ENCODE measurements around the gene FOLH1.
"Not testable (repeated sequence)": the region's sequence is repeated elsewhere in the genome, so short reads cannot be mapped to it uniquely, and the experiment has no call there.

The FOLH1 gene

DNA sequence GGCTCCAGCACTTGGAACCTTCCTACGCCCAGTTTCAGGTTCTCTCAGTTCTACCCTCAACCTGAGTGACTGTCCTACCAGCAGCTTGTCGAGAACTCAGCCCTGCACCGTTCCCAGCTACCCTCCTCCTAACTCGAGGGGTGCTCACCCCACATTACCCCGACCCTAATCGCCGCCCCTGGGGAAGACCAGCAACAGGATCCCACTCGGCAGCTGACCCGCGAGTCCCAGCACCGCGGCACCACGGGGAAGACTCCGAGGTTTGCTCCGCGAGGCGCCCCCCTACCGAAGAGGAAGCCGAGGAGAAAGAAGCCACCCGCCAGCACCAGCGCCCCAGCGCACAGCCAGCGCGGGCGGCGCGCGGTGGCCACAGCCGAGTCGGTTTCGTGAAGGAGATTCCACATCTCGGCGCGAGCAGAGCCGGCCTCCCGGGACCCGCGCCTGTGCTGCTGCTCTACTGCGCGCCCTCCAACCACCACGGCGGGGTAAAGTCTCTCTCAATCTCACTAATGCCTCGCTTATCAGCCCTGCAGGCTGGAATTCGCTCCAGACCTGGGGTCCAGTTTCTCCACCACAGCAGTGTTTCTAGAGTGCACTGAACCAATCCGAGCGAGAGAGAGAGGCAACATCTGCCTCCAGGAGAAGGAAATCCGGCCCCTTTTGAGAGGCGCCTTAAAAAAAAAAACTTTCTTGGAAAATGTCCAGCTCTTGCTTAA, at the start of gene FOLH1:
FOLH1 (minus strand) TSS at position 597 of the 716 bp plus-strand sequence; CDS start at position 404, 193 bp downstream.
- DNase-seq (ENCODE audit: low read depth, low spot score): no peak

DNA sequence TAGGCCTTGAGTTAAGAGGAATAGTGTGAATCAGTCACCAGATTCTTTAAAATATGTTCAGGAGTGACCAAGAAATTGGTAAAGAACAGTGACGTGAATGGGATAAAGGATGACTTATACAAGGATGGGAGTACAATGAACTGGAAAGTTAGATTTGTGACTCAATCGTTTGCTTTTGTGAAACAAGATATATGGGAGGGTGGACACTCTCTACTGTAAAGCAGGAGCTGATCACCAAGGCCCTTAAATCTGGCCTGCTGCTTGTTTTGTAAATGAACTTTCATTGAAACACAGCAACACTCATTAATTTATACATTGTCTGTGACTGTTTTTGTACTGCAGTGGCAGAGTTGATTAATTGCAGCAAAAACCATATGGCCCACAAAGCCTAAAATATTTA, 46.7 kb upstream of the FOLH1 start:
- not testable (repeated sequence) for DNase-seq (ENCODE audit: low read depth, low spot score)

DNA sequence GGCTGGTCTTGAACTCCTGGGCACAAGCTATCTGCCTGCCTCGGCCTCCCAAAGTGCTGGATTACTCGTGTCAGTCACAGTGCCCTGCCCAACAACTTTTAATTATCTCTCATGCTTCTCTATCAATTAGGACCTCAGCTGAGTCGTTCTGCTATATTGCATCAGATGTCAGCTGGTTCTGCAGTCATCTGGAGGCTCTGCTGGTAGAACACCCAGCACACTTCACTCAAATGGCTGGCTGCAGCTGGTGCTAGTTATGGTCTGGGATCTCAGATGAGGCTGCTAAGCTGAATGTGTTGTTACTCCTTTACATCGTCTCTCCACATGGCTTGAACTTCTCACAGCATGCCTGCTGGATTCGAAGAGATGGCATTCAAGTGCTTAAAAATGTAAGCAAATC, 42.8 kb upstream of the FOLH1 start:
- DNase-seq (ENCODE audit: low read depth, low spot score): not testable (repeated sequence)

DNA sequence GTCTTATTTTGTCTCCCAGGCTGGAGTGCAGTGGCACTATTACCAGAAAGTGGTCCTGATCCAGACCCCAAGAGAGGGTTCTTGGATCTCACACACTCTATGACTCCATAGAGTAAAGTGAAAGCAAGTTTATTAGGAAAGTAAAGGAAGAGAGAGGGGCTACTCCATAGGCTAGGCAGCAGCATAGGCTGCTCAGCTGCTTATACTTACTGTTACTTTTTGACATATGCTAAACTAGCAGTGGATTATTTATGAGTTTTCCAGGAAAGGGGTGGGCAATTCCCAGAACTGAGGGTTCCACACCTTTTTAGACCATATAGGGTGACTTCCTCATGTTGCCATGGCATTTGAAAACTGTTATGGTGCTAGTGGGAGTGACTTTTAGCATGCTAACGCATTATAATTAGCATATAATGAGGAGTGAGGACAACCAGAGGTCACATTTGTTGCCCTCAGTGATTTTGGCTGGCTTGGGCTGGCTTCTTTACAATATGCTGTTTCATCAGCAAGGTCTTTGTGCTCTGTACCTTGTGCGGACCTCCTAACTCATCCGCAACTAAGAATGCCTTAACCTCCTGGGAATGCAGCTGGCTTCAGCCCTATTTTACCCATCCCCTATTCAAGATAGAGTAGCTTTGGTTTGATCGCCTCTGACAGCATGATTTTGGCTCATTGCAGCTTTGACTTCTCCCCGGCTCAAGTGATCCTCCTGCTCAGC, 42.2 kb upstream of the FOLH1 start:
- DNase-seq (ENCODE audit: low read depth, low spot score): not testable (repeated sequence)

DNA sequence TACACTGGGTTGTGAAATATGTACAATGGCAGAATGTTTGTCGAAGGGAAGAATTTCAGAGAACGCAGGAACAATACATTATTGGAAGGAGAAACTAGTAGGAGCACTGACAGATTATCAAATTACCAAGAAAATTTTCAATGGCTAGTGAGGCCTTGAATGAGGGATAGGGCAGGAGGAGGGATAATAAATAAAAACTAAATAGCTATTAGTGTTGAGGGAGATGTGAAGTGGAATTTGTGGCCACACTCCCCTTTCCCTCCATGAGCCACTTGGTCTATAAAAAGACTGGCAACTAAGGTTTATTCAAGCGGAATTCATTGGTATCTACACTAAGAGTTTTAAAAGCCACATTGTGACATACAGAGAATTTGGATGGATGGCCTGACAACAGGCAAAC, 41.0 kb upstream of the FOLH1 start:
- not testable (repeated sequence) for DNase-seq (ENCODE audit: low read depth, low spot score)

DNA sequence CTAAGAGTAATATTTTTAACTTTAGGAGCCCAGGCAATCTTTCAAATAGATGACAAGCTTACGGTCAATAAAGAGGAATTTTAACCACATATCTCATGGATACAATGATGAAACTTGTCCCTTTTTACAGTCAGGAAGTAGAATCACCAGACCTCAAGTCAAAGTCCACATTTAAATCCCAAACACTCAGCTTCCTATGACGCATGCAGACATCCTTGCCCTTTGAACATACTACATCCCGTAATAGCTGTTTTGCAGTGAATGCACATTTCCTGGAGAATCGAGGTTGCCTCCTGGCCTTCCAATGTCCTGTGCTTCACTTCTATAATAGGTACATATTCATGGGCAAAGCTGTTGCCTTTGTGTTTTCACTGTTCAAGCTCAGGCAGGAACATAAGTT, 25.3 kb upstream of the FOLH1 start:
- DNase-seq (ENCODE audit: low read depth, low spot score): not testable (repeated sequence)

DNA sequence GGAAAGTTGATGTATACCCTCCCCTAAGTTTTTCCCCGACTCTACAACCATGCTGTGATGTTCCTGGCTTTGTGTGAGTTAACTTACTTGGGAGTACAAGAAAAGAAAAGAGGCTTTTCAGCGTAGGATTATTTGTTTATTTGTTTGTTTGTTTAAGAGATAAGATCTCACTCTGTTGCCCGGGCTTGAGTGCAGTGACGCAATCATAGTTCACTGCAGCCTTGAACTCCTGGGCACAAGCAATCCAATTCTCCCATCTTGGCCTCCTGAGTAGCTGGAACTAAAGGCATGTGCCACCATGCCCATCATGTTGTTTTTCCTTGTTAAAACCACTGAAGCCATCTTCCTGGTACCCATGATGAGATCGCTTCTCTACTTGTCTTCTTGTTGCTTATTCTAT, 24.6 kb upstream of the FOLH1 start:
- DNase-seq (ENCODE audit: low read depth, low spot score): not testable (repeated sequence)

DNA sequence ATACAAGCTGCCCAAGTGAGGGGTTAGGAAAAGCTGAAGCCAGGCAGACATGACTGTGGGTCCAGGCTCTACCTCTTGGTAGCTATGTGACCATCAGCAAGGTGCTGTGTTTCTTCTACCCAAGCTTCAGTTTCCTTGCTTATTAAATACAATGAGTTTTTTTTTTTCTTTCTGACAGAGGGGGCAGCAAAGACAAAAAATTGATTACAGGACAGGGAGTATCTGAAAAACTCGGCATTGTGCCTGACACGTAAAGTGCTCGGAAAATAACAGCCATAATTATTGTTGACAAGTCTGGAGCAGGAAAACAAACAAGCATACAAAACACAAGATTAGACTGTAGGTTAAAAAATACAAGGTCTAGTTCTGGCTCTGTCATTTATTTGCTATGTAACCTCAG, 23.3 kb upstream of the FOLH1 start:
- not testable (repeated sequence) for DNase-seq (ENCODE audit: low read depth, low spot score)

DNA sequence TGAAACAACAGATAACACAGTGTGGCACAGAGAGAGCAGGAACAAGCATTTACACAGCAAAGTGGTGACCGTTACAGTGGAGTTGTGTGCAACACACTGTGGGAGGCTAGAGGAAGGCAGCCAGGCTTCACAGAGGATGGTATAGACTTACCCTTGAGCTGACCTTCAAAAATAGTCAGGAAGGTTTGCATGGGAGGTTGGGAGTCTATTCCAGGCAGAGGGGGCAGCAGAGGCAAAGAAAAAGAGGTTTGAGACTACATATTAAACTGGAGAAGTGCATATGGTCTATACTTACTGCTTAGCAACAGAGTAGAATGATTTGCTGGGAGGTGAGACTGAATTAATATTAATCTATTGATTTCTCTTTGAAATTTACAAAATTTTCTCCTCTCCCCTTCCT, 22.1 kb upstream of the FOLH1 start:
- DNase-seq (ENCODE audit: low read depth, low spot score): not testable (repeated sequence)

DNA sequence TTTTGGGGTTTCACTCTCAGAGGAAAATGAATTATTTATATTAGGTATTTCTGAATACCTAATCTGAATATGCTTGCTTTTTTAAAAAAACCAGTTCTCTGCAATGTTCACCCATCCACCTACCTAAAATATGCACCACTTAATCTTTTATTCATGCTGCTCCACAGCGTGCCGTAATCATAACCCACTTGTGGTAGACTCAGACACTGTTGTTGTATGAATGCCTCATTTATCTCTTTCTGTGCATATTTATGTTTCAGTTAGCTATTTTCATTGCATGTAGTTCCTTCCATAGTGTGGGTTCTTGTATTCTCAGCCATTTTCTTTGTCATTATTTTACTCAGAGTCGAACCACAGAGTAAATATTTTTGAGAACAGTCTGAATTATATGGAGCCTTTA, 21.6 kb upstream of the FOLH1 start:
- DNase-seq (ENCODE audit: low read depth, low spot score): not testable (repeated sequence)

DNA sequence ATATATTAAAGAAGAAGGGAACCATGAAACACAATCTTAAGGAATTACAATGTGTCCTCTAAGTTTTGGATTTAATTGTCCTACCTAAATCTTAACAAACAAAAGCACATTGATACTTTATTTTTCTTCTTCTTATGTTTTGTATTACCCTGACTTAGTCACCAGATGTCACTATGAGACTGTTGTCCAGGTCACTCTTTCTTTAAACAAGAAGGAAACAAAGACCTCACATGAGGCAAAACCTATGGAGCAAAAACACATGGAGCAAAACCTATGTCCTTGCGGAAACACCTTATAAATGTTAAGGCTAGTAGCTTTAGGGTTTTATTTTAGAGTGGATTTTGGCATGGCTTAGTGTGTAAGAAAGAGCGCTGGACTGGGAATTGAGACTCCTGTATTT, 20.7 kb upstream of the FOLH1 start:
- not testable (repeated sequence) for DNase-seq (ENCODE audit: low read depth, low spot score)

DNA sequence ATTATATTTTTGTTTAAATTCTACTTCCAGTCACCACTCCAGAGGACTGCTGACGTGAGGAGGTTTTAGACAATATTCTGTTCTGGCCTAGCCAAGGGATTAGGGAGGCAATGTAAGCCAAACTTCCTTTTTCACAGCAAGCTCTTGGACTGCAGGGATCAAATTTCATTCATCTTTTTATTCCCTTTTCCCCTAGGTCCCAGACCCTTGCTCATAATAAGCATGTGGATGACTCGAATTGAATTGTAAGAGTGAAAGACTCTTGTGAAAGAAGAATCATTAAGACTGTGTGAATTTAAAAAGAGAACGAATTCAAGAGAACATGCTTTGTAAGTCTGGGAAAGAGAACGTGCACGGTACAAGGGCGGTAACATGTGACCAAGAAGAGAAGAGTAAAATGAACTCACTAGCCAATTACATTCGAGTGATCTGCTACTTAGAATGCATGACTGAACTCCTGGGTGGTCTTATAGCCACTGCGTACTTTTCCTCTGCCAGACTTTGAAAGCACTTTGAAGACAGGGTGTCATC, 16.9 kb upstream of the FOLH1 start:
- DNase-seq (ENCODE audit: low read depth, low spot score): not testable (repeated sequence)

DNA sequence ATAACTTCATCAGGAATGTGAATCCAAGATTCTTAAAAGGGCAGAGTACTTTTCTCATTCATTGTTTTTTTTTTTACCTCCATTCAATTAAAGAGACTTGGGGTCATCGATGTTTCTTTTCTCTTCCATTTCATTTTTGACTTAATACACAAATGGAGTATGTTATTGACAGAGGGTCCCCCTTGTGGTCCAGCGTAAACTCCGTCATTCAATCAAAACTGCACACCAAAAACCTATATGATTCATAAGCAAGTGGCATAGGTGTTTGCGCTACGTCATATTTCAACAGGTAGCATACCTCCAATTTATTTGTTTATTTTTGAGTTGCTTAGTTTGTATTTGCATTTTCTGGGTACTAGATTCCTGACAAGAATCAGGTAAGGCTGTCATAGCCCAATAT, 12.7 kb upstream of the FOLH1 start:
- DNase-seq (ENCODE audit: low read depth, low spot score): no peak

DNA sequence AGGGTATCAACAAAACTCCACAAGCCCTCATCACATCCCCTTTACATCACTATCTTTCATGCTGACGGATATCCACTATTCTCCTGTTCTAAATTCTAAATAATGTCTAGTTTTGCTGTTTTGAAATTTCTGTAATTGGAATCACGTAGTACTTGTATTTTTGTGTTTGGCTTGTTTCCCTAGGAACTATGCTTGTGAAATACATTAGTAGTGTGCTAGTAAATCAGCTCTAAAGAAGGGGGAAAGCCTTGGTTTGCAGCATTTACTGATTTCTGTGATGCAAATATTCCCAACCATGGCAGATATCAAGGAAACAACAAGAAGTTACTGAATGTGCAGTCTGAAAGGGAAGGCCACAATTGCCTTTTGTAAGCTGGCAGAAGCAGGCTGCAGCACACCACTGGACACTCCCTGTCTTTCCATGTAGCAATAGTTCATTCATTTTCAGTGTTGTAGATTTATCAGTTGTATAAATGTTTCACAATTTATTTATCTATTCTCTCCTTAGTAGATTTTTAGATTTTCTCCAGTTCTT, 4.7 kb upstream of the FOLH1 start:
- no peak for DNase-seq (ENCODE audit: low read depth, low spot score)

DNA sequence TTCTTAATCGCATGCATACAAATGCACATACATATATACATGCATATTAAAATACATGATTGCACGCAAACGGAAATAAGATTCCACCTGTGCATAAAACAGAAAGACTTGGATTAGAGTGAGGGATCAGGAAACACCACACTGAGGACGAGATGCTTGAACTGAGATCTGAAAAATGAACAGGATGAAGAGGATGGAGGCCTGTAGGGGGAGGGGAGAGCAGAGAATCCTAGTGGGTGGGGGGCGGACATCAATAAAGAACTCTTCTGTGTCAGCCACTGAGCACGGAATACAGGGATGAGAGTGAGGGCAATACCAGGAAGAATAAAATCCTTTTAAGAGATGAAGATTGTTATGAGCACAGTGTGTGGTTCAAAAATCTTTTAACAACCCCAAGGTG, 1.4 kb downstream of the FOLH1 start:
- not testable (repeated sequence) for DNase-seq (ENCODE audit: low read depth, low spot score)

DNA sequence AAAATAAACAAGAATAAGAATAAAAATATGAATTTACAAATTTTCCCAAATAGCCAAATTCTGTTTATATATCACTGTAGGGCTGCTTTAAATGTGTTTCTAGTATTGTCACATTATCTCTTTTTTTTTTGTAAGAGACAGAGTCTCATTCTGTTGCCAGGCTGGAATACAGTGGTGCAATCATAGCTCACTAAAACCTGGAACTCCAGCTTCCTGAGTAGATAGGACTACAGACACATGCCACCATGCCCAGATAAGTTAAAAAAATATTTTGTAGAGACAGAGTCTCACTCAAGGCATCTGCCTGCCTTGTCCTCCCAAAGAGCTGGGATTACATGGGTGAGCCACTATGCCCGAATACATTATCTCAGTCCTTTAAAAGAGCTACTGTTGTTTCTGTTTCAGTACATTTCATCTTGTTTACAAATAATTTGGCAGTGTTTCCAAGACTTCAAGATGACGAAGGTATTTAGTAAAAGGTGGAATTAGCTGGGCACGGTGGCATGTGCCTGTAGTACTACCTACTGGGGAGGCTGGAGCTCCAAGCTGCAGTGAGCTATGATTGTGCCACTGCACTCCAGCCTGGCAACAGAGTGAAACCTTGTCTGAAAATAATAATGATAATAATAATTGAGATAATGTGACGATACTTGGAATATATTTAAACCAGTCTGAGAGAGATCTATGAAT, 6.0 kb downstream of the FOLH1 start:
- no peak for DNase-seq (ENCODE audit: low read depth, low spot score)

DNA sequence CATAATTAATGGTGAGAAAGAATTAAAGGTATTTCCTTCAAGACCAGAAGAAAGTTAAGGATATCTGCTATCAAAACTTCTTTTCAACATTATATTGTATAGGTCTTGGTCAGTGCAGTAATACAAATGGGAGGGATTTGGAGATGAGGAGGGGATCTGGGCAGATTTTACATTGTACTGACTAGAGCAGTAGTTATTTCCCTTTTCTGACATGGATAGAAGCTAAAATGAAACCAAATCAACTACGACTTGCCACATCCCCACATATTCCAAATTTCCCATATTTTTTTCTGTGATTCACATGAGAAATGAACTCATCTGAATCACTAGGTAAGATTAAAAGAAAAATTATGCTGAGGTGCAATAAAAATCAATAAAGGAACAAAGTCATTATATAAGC, 11.6 kb downstream of the FOLH1 start:
- not testable (repeated sequence) for DNase-seq (ENCODE audit: low read depth, low spot score)

DNA sequence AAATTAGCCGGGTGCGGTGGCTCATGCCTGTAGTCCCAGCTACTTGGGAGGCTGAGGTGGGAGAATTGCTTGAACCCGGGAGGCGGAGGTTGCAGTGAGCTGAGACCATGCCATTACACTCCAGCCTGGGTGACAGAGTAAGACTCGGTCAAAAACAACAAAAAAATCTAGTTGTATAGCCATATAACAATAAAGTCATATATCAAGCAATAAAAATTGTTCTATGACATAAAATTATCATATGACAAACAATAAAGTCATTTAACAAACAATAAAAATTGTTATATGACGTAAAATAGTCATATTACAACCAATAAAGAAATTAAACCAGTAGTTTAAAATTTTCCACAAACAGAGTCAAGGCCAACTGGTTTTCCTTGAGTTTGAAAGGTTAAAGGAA, 12.4 kb downstream of the FOLH1 start:
- DNase-seq (ENCODE audit: low read depth, low spot score): not testable (repeated sequence)

DNA sequence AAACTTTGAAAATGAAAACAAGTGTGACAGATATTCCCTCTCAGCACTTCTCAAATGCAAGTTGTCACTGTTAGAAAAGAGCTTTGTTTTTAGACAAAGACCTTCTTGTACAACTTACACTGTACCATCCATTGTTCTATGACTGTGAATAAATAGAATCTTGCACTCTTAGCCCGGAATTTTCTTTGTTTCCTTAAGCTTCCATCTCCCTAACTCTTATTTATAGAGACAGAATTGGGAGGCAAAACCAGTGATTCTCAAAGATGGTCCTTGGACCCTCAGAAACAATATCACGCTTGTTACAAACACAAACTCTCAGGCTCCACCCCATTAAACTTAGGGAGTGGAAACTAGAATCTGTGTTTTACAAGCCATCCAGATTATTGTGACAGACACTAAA, 18.1 kb downstream of the FOLH1 start:
- not testable (repeated sequence) for DNase-seq (ENCODE audit: low read depth, low spot score)

DNA sequence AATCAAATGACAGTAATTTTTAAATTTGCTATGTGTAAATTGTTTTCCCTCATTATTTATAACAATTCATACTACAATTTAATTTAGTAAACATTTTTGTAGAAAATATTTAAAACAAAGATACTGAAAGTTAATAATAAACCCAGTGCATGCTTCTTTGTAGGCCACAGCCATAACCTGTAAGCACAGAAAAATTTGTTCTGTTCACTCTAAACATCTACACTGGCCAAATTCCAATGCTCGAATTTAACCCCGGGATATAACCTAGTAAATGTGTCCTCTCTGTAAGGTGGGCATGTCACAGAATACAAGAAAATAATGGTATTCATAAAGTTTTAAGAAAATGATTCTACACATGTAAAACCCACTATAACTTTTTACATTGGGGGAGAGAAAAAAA, 22.2 kb downstream of the FOLH1 start:
- DNase-seq (ENCODE audit: low read depth, low spot score): not testable (repeated sequence)

DNA sequence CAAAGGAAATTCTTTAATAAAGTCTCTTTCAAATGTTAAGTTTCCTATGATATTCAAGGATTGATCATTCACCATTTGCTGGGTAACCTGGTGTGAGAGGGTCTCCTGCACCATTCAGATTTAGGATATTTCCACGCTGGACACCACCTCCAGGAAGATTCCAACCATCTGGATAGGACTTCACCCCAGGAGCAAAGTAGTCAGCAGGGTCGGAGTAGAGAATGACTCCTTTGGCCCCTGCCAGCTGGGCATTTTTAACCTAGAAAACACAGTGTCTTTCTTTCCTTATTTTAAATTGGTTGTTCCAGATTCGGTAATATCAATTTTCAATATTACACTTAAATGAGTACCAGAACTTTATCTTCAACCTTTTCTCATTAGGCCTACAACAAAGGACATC, 22.8 kb downstream of the FOLH1 start:
- DNase-seq (ENCODE audit: low read depth, low spot score): not testable (repeated sequence)

DNA sequence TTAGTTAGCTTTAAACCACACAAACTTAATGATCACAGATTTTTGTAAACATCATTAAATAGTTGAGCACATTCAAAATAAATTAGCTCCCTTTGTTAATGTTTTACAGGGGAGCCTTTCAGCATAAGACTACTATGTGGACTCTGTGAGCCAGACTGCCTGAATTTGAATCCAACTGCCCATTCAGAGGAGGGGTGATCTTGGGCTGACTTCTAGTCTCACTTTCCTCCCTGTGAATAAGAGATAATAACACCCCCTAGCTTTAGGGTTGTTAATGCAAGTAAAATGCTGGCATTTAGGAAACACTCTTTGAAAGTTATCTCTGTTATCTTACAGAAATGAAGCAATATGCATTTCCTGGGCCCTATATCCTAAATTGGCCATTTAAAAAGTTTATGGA, 23.6 kb downstream of the FOLH1 start:
- not testable (repeated sequence) for DNase-seq (ENCODE audit: low read depth, low spot score)

All from iPS DF 19.7 (cell line).